ENCODE results near the gene TGM6.

The TGM6 gene

GRCh38 chr20:2459981-2460751 is 79.5 kb downstream of the TGM6 start:
- DNase-seq: no peak

DNA sequence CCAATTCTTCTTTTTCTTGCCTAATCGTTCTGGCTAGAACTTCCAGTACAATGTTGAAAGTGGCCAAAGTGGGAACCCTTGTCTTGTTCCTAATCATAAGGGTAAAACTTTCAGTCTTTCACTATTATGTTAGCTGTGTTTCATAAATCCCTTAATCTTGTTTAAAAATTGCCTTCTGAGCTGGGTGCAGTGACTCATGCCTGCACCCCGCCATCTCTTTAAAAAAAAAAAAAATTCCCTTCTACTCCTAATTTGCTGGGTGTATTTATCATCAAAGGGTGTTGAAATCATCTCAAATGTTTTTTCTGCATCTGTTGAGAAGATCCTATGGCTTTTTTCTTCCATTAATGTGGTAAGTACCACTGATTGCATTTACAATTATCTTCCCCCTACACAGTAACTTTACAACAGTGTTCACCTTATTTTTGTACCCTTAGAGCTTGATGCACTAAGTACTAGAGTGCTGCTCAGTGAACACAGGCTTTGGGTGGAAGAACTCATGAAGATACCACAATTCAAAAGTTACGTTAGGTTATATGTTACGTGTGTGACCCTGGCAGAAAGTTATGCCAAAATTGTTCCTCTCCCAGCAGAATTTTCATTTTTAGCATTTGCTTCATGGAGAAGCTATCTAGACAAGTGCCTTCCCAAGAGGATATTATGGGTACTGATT is 80.2 kb downstream of the TGM6 start:
- DNase-seq: no peak

- no peak for DNase-seq
Measured at GRCh38 chr20:2462484-2462883, 81.8 kb downstream of the TGM6 start.

DNA sequence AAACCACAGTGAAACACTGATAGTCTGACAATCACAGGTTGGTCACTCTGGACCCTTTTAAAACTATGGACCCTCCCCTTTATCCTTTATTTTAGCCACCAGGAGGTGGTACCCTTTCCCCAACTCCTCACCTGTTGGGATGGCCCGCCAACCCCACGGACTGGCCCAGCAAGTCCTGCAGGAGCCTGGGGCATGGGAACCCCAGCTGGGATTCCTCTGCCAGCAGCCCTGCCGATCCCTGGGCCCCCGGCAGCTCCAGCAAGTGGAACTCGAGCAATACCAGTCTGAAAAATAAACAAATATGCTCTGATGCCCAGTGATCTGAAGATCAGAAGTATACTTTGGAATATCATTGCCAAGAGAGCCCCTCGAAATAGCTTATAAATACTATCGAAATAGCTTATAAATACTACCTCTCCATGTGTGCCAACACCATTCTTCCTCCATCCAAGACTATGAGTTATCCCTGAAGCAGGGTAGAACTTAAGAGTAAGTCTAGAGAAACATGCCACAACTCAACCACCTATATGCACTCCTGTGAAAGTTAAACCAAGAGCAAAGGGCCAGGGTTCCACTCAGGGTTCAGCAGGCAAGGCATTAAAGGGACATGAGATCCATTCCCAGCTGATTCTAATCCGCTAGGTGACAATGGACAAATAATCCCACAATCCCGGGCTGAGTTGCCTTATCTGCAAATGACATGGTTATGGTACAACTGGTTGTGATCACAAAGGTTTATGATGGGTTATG is 83.1 kb downstream of the TGM6 start:
- no peak for DNase-seq

GRCh38 chr20:2465100-2465499 is 84.4 kb downstream of the TGM6 start:
- DNase-seq: no peak

DNA sequence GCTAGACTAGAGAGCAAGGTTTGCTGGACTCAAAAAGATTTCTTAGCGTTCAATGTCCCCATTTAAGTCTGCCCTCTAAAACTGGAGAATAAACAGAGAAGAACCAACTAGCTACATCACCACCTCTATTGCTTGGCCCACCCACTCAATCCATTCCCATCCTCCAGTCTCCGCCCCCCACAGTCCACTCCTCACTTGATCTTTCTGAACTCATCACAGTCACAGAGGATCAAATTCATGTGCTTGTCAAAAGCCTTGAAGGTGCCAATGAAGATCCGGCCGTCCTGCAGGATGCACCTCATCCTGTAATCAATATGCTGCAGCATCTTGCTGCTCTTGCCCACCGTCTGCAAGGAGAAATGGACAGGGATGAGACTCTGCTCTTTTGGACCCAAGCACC is 86.7 kb downstream of the TGM6 start:
- DNase-seq: no peak

DNA sequence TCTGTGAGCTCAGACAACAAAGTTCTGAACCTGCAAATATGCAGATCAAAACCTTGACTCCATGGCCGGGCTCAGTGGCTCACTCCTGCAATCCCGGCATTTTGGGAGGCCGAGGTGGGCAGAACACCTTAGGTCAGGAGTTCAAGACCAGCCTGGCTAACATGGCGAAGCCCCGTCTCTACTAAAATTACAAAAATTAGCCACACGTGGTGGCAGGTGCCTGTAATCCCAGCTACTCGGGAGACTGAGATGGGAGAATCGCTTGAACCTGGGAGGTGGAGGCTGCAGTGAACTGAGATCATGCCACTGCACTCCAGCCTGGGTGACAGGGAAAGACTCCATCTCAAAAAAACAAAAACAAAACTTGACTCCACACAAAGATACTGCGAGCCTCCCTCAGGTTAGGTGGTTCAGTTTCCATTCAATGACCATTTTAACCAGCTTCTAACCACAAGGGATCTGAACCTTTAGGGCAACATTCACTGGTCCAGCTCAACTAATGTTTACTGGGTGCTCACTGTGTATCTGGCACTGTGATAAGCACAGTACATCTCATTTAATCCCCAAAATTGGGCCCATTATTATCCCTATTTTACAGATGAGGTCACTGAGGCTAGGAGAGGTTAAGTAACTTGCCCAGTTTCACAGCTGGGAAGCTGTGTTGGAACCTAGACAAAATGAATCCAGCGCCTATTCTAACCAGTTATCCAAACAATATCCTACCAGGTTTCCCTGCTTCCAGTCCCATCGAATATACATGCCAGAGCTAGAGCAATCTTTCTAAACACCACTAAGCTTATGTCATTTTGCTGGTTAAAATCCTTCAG is 88.1 kb downstream of the TGM6 start:
- DNase-seq: no peak

DNA sequence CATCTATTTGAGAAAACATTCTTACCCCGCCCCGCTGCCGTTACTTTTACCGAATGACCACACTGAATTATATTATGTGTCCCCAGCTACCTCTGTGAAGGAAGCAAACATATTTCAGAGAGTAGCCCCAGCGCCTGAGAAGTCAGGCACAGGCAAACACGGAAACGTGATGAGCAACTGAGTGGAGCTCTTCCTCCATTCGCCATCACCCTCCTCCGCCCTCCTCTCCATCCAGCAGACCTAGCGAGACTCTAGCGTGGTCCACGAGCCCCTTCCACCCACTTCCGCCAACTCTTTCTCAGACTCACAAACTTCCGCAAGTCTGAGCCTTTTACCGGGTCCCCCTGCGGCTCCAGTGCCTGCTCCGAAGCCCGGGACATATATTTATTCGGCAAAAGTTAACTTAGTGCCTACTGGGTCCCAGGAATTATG is 89.3 kb downstream of the TGM6 start:
- peak; percentile 49 for DNase-seq

GRCh38 chr20:2470423-2471193 is 89.9 kb downstream of the TGM6 start, which contains the start of gene SNRPB:
TSS of gene SNRPB (minus strand) at chr20:2470789. CDS start at chr20:2470690, 99 bp downstream.
- DNase-seq: peak; percentile 96

- DNase-seq: peak; percentile 7
Measured at GRCh38 chr20:2473516-2473915, 92.8 kb downstream of the TGM6 start.

GRCh38 chr20:2475850-2476741 is 95.4 kb downstream of the TGM6 start:
- no peak for DNase-seq

GRCh38 chr20:2476742-2477615 is 96.3 kb downstream of the TGM6 start:
- no peak for DNase-seq

- no peak for DNase-seq
Measured at GRCh38 chr20:2480381-2480780, 99.7 kb downstream of the TGM6 start.
